Endothelial cell of umbilical vein (primary cell): ENCODE data around the gene LIPE.

Experiments
- CTCF ChIP-seq, 2 donors: IDR thresholded peaks; 1 replicate in 1 of 2; 2 replicates in 1 of 2; pipeline ENCODE4 v1.5.1; 2011; ENCODE audit warnings: low read length in 2 of 2, mild to moderate bottlenecking in 2 of 2, moderate library complexity in 2 of 2, control low read depth in 1 of 2, inconsistent platforms in 1 of 2, low read depth in 1 of 2; ENCODE audit not compliant: insufficient read depth in 1 of 2; ENCODE audit errors: extremely low read depth in 1 of 2
- MYC ChIP-seq: IDR thresholded peaks from one replicate; pipeline ENCODE4 v1.6.1; 2011; ENCODE audit warnings: mild to moderate bottlenecking, low read depth, low read length
- POLR2A ChIP-seq: IDR thresholded peaks from 2 replicates; pipeline ENCODE4 v1.6.1; 2012; ENCODE audit warnings: low read depth, mild to moderate bottlenecking, control low read depth, low read length

- TF ChIP-seq CTCF (IDR thresholded peaks at IDR 0.05; ENCODE audit: extremely low read depth in 1 of 2, insufficient read depth in 1 of 2, low read depth in 1 of 2, low read length in 2 of 2) (no peak), POLR2A (no peak), MYC (no peak)
Measured at GRCh38 chr19:42362891-42363440, 64.2 kb downstream of the LIPE start.
